HCT116 (cell line): ENCODE results near the gene LRRC10. TPM values are rescaled to one million over a fixed set of nuclear protein-coding genes. Genes with fewer than 3 reads are reported as not detected.

ENCODE experiments used
- ATAC-seq: fragments of 200-7000 bp; cut with Tn5 transposase; 2 replicates; pipeline ENCODE4 v1.9.1; 2020; ENCODE audit warnings: mild to moderate bottlenecking, moderate library complexity
- BruUV-seq: library from RNA; stranded (reverse); fragments of 400-500 nt; replicated peaks from 2 replicates; lab custom pipeline; 2021; lab: Mats Ljungman, UMichigan
- CTCF ChIA-PET: fragments of 300-600 bp; sonication (Branson Sonifier 250); formaldehyde crosslinking; loops from one replicate; lab custom pipeline; 2021; ENCODE audit warnings: antibody characterized with exemption; lab: Charles Lee
- POLR2A ChIA-PET: fragments of 300-600, 350-600 bp; sonication (Branson Sonifier 250); formaldehyde crosslinking; loops from one replicate; lab custom pipeline; 2021; ENCODE audit warnings: antibody characterized with exemption; lab: Charles Lee
- RAD21 ChIA-PET, 2 experiments: fragments of 300-600 bp; sonication (Branson Sonifier 250); formaldehyde crosslinking; loops; one replicate each; lab custom pipeline; 2023; ENCODE audit warnings: low total read pairs in 2 of 2; ENCODE audit not compliant: uncharacterized antibody in 2 of 2, unreplicated experiment in 2 of 2, low non-redundant PET in 1 of 2; lab: Charles Lee
- DNase-seq: peaks from one replicate; pipeline ENCODE4 v3.0.0-alpha.2; 2010; ENCODE audit warnings: low read depth, low spot score
- H2AFZ ChIP-seq: fragments of 200-600 bp; shearing (Covaris generic), sonication (generic); 2 replicates; pipeline ENCODE4 v1.6.1; 2017; ENCODE audit warnings: low read depth, mixed run types, mixed read lengths, antibody characterized with exemption, low read length; ENCODE audit not compliant: poor library complexity, severe bottlenecking
- H3K27ac ChIP-seq: 2 replicates; pipeline ENCODE4 v1.5.1; 2012; ENCODE audit warnings: low read depth, low read length
- H3K27me3 ChIP-seq: fragments of 200-600 bp; sonication (generic); 2 replicates; pipeline ENCODE4 v1.6.1; 2016; ENCODE audit warnings: mixed run types, low read length, mixed read lengths; ENCODE audit not compliant: insufficient read depth
- H3K36me3 ChIP-seq, 2 experiments: fragments of 200-500 bp in 1 of 2; fragments of 200-600 bp in 1 of 2; sonication (Bioruptor generic) in 1 of 2; sonication (generic) in 1 of 2; 2 replicates each; pipeline versions ENCODE4 v1.5.1 to v1.6.1; 2014 to 2016; ENCODE audit warnings: low read length in 2 of 2, inconsistent platforms in 1 of 2, mixed read lengths in 1 of 2, mixed run types in 1 of 2; ENCODE audit not compliant: insufficient read depth in 2 of 2, control insufficient read depth in 1 of 2
- H3K4me1 ChIP-seq, 2 experiments: fragments of 200-600 bp in 1 of 2; sonication (generic) in 1 of 2; 2 replicates each; pipeline versions ENCODE4 v1.5.1 to v1.6.1; 2012 to 2017; ENCODE audit warnings: low read length in 2 of 2, inconsistent platforms in 1 of 2, mild to moderate bottlenecking in 1 of 2, mixed read lengths in 1 of 2, mixed run types in 1 of 2, moderate library complexity in 1 of 2; ENCODE audit not compliant: insufficient read depth in 2 of 2, control insufficient read depth in 1 of 2
- H3K4me2 ChIP-seq: fragments of 200-600 bp; sonication (generic); 2 replicates; pipeline ENCODE4 v1.6.1; 2017; ENCODE audit warnings: mixed run types, low read length, mixed read lengths
- H3K4me3 ChIP-seq, 2 experiments: fragments of 200-600 bp in 1 of 2; sonication (generic) in 1 of 2; replicated peaks in 1 of 2; 2 replicates each; pipeline ENCODE4 v1.5.1; 2011 to 2016; ENCODE audit warnings: low read length in 2 of 2, control low read depth in 1 of 2, low read depth in 1 of 2, mild to moderate bottlenecking in 1 of 2, mixed read lengths in 1 of 2, mixed run types in 1 of 2
- H3K79me2 ChIP-seq: fragments of 200-600 bp; sonication (generic); 2 replicates; pipeline ENCODE4 v1.6.1; 2017; ENCODE audit warnings: mild to moderate bottlenecking, mixed run types, low read length, moderate library complexity, mixed read lengths; ENCODE audit not compliant: insufficient read depth
- H3K9ac ChIP-seq: fragments of 200-600 bp; sonication (generic); 2 replicates; pipeline ENCODE4 v1.6.1; 2016; ENCODE audit warnings: low read length, mixed read lengths
- H3K9me2 ChIP-seq: fragments of 200-600 bp; sonication (generic), shearing (Covaris generic); 2 replicates; pipeline ENCODE4 v1.6.1; 2017; ENCODE audit warnings: mixed run types, mild to moderate bottlenecking, moderate library complexity; ENCODE audit not compliant: insufficient read depth
- H3K9me3 ChIP-seq, 2 experiments: fragments of 200-500 bp in 1 of 2; fragments of 200-600 bp in 1 of 2; sonication (Bioruptor generic) in 1 of 2; sonication (generic) in 1 of 2; 2 replicates each; pipeline ENCODE4 v1.6.1; 2014 to 2017; ENCODE audit warnings: low read length in 2 of 2, mixed read lengths in 2 of 2, inconsistent platforms in 1 of 2, low read depth in 1 of 2, mild to moderate bottlenecking in 1 of 2, mixed run types in 1 of 2, moderate library complexity in 1 of 2; ENCODE audit not compliant: control insufficient read depth in 1 of 2, insufficient read depth in 1 of 2
- H4K20me1 ChIP-seq: fragments of 200-600 bp; sonication (generic), shearing (Covaris generic); 2 replicates; pipeline ENCODE4 v1.6.1; 2017; ENCODE audit warnings: mixed run types, mild to moderate bottlenecking, moderate library complexity; ENCODE audit not compliant: insufficient read depth
- ATF3 ChIP-seq: IDR thresholded peaks from 2 replicates; pipeline ENCODE4 v1.6.1; 2012
- CTCF ChIP-seq, 3 experiments: fragments of 200-600 bp in 1 of 3; sonication (generic) in 1 of 3; IDR thresholded peaks in 2 of 3; conservative IDR thresholded peaks in 1 of 3; 2 replicates each; pipeline ENCODE4 v1.5.1; 2012 to 2017; ENCODE audit warnings: low read depth in 2 of 3, low read length in 2 of 3, antibody characterized with exemption in 1 of 3, borderline replicate concordance in 1 of 3, control low read depth in 1 of 3, mild to moderate bottlenecking in 1 of 3, mixed read lengths in 1 of 3, mixed run types in 1 of 3, moderate library complexity in 1 of 3; ENCODE audit not compliant: insufficient read depth in 1 of 3
- JUND ChIP-seq: IDR thresholded peaks from 2 replicates; pipeline ENCODE4 v1.6.1; 2012
- RAD21 ChIP-seq: IDR thresholded peaks from 2 replicates; pipeline ENCODE4 v1.6.1; 2012; ENCODE audit warnings: low read depth, mild to moderate bottlenecking
- TCF7L2 ChIP-seq: IDR thresholded peaks from 2 replicates; pipeline ENCODE4 v1.7.0; 2011; ENCODE audit warnings: borderline replicate concordance, inconsistent platforms; ENCODE audit not compliant: insufficient read depth, insufficient read length; ENCODE audit errors: extremely low read depth
- YY1 ChIP-seq: IDR thresholded peaks from 2 replicates; pipeline ENCODE4 v1.6.1; 2011; ENCODE audit warnings: low read length, low read depth, moderate library complexity, mild to moderate bottlenecking; ENCODE audit not compliant: insufficient replicate concordance; ENCODE audit errors: extremely low read depth
- intact Hi-C: fragments of 100-400 bp; cut with micrococcal nuclease; formaldehyde crosslinking; loops from 2 replicates; pipeline ENCODE4 v1.10.0; 2022
- total RNA-seq: library from RNA; stranded (reverse); gene quantifications from one replicate; pipeline ENCODE4 v1.2.1, GENCODE V29; 2021; ENCODE audit not compliant: unreplicated experiment

LRRC10 gene
- total RNA-seq, 1 experiment from 2014 or later, result not detected

- TF ChIP-seq RAD21, result no peak
- peak; percentile 60 for TF ChIP-seq JUND
- no peak for TF ChIP-seq YY1
Measured at GRCh38 chr12:69569236-69569635, 41.5 kb downstream of the LRRC10 start (continued).

- BruUV-seq, result no TSS peak
- H3K9me2 ChIP-seq, result no peaks in the 10 kb centered on the region
- ChIA-PET RAD21 (no interaction called here), POLR2A (no interaction called here), CTCF (interaction anchor here (1.5 kb wide), 1 partner anchor 72 kb away, joined by 3 read pairs; no protein-coding TSS in a partner anchor)
- no peaks in the 10 kb centered on the region for H4K20me1 ChIP-seq
- no peak overlapping the region for H3K4me2 ChIP-seq
- peaks cover 11 to 25% of the 10 kb centered on the region in 2 experiments; a peak in 3 of 4 replicates for H3K4me1 ChIP-seq
- no peaks in the 10 kb centered on the region; a peak in 1 of 4 replicates for H3K36me3 ChIP-seq
- H3K9ac ChIP-seq, result no peak overlapping the region
- no peaks in the 10 kb centered on the region for H3K9me3 ChIP-seq
- ATAC-seq (peak; percentile 39; the same call in 1 of the 2 replicates), DNase-seq (no peak)
- H3K4me3 ChIP-seq, result no peak overlapping the region
- H2AFZ ChIP-seq, result no peak overlapping the region
- TF ChIP-seq CTCF (IDR thresholded peaks at IDR 0.05 in 2 of 3, conservative IDR thresholded peaks at IDR 0.05 in 1 of 3; ENCODE audit: borderline replicate concordance in 1 of 3, insufficient read depth in 1 of 3, low read depth in 2 of 3, low read length in 2 of 3) (peak in 2 of 3 experiments; percentile 18 to 40; a peak in 3 of 6 replicates), ATF3 (no peak), TCF7L2 (no peak), RAD21 (no peak)
- no peak overlapping the region for H3K27ac ChIP-seq
- intact Hi-C loops, result no loop called here
- H3K27me3 ChIP-seq, result no peaks in the 10 kb centered on the region
- H3K79me2 ChIP-seq, result peaks cover 3% of the 10 kb centered on the region; the same call in 1 of the 2 replicates
Measured at GRCh38 chr12:69566603-69567002, 44.1 kb downstream of the LRRC10 start.
